Ishikawa (cell line): ENCODE measurements around the gene BMPER.

Experiments used
- CEBPB ChIP-seq: IDR thresholded peaks from 2 replicates; pipeline ENCODE4 v1.6.1; 2012
- ZBTB7A ChIP-seq: IDR thresholded peaks from 2 replicates; pipeline ENCODE4 v1.6.1; 2012; ENCODE audit warnings: low read depth
- TF ChIP-seq, protein P1 (sequence below): IDR thresholded peaks from 2 replicates; pipeline ENCODE4 v1.6.1; 2012

DNA sequence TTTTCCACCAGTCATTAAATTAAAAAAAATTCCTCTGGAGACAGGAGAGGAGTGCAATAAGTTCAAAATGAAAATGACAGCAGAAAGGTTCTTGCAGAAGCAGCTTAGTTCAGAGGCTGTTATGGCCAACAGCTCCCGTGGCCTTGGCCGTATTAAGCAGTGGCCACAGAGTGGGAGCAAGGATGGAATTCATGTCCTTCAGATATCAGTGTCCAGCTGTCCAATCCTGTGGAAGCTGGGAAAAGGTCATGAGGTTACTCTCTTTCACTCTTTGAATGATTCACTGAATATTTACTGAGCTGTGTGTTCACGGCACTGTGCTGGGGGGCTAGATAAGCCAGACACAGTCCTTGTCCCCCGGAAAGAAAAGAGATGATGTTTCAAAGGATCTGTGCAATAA, 231.8 kb downstream of the BMPER start:
- no peak for TF ChIP-seq CEBPB
- TF ChIP-seq, protein P1, sequence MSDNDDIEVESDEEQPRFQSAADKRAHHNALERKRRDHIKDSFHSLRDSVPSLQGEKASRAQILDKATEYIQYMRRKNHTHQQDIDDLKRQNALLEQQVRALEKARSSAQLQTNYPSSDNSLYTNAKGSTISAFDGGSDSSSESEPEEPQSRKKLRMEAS = no peak
- TF ChIP-seq ZBTB7A = no peak
